Activated gamma-delta T cell treated with Interleukin-2 at 50 U/mL for 16 hours (primary cell): ENCODE measurements around the gene SRSF10.
"Not testable (repeated sequence)": the region's sequence is repeated elsewhere in the genome, so short reads cannot be mapped to it uniquely, and the experiment has no call there.

ENCODE experiments used
- DNase-seq: peaks from one replicate; pipeline ENCODE4 v3.0.0-alpha.2; 2020

The SRSF10 gene

DNA sequence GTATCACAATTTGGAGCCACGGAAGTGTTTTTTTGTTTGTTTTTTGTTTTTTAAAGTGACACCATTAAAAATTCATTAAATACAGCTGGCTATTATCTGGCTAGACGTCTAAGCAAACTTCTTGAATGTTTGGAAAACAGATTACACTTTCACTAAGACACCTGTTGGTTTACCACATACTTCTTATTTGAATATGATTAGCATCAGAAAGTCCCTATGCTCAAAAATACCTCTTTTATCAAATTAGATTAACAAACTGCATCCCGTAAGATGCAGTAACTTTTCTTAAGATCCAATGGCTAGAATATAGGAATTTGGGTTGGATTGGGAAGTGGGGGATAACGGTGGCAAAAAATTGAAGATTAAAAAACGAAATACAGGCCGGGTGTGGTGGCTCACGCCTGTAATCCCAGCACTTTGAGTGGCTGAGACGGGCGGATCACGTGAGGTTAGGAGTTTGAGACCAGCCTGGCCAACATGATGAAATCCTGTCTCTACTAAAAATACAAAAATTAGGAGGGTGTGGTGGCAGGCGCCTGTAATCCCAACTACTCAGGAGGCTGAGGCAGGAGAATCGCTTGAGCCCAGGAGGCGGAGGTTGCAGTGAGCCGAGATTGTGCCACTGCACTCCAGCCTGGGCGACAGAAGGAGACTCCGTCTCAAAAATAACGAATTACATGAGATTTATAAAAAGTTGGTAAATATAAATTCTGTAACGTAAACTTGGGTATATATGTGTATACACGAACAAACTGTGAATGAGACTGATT is 21.9 kb downstream of the SRSF10 start:
- DNase-seq = not testable (repeated sequence)

DNA sequence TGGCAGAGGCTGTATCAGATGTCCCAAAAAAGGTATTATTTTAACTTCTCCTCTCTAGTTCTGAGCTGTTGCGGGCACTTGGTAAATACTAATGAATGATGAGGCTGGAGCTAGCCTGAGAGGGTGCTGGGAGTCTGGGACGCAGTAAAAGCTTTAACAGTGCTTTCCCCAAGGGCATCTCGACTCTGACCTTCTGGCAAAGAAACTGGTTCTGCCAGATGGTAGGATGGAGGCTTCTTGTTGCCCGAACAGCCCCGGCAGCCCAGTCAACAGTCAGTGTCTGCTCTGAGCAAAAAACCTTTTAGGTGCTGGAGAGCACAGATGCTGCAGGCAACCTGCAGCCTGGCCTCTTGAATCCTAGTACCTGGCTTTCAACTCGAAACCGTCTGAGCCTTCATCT is 23.0 kb downstream of the SRSF10 start:
- DNase-seq = no peak

GRCh38 chr1:23953020-23953419 is 27.1 kb downstream of the SRSF10 start:
- DNase-seq = no peak

DNA sequence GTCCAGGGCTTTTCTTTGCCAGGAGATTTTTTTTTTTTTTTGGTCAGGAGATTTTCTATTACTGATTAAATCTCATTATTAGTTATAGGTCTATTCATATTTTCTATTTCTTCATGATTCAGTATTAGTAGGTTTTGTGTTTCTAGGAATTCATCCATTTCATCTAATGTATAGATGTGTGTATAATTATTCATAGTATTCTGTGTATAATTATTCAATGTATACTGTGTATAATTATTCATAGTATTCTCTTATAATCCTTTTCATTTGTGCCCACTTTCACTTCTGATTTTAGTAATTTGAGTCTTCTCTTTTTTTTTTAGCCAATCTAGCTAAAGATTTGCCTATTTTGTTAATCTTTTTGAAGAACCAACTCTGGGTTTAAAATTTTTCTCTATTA is 32.8 kb downstream of the SRSF10 start:
- no peak for DNase-seq

GRCh38 chr1:23936481-23937176 is 43.5 kb downstream of the SRSF10 start:
- no peak for DNase-seq

- DNase-seq = no peak
Measured at GRCh38 chr1:23931491-23931880, 48.6 kb downstream of the SRSF10 start.

DNA sequence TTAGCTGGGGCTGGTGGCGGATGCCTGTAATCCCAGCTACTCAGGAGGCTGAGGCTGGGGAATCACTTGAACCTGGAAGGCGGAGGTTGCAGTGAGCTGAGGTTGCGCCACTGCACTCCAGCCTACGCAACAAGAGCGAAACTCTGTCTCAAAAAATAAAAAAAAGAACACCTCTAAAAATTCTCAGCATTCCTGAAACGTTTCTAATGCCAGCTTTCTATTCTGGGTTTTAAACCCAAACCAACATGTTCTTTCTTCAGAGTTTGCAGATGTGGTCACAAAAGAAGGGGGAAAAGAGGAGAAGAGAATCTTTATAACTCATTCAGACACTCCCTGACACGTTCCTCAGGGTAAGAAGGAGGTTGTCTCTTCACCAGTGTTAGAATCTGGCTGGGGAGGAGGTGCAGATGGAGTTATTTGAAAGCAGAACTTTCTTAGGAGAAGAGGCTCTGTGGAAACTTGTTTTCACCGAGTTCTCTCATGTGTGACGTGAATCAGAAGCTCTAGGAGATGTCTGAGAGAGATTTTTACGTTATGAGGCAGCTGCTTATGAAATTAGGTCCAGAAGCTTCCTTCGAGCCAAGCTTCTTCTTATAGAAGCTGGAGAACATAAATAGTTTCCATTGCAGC is 49.2 kb downstream of the SRSF10 start:
- DNase-seq = no peak

GRCh38 chr1:23930270-23930669 is 49.9 kb downstream of the SRSF10 start:
- DNase-seq = no peak

- no peak for DNase-seq
Measured at GRCh38 chr1:23928789-23929188, 51.3 kb downstream of the SRSF10 start.

- DNase-seq = no peak
Measured at GRCh38 chr1:23927097-23927496, 53.0 kb downstream of the SRSF10 start.

GRCh38 chr1:23925279-23925678 is 54.8 kb downstream of the SRSF10 start:
- no peak for DNase-seq

- DNase-seq = no peak
Measured at GRCh38 chr1:23924601-23925000, 55.5 kb downstream of the SRSF10 start.

GRCh38 chr1:23923592-23924499 is 56.3 kb downstream of the SRSF10 start:
- no peak for DNase-seq

- no peak for DNase-seq
Measured at GRCh38 chr1:23922321-23922943, 57.7 kb downstream of the SRSF10 start.

- DNase-seq = peak; percentile 74
Measured at GRCh38 chr1:23916209-23917131, 63.7 kb downstream of the SRSF10 start.

DNA sequence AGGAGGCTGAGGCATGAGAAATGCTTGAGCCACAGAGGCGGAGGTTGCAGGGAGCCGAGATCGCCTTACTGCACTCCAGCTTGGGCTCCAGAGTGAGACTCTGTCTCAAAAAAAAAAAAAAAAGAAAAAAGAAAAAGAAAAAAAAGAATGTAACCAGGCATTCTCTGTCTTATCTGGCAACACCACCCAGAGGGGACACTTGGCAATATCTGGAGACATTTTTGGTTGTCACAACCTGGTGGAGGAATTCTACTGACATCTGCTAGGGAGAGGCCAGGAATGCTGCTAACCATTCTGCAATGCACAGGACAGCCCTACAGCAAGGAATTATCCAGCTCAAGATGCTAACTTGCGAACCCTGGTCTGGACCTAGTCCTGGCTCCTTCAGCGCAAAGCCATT is 64.7 kb downstream of the SRSF10 start:
- DNase-seq = no peak

GRCh38 chr1:23914921-23915320 is 65.2 kb downstream of the SRSF10 start:
- no peak for DNase-seq
